Adrenal gland (tissue), 12 donors: Measurements from ENCODE around the gene MYF5. TPM values are rescaled to one million over a fixed set of nuclear protein-coding genes. Genes with fewer than 3 reads are reported as not detected.

Experiments
- DNase-seq, 7 donors: peaks; one replicate each; pipeline ENCODE4 v3.0.0-alpha.2; 2019 to 2020
- H3K27ac ChIP-seq, 5 donors: fragments of 200-600 bp; sonication (generic) in 4 of 5; 1 replicate in 3 of 5; 2 replicates in 2 of 5; pipeline versions ENCODE4 v1.5.1 to v1.8.0; 2016 to 2020; ENCODE audit warnings: mild to moderate bottlenecking in 1 of 5
- H3K27me3 ChIP-seq: fragments of 200-600 bp; 2 replicates; pipeline ENCODE4 v1.8.0; 2021
- H3K36me3 ChIP-seq, 2 donors: fragments of 200-600 bp; replicated peaks in 1 of 2; 1 replicate in 1 of 2; 2 replicates in 1 of 2; pipeline versions ENCODE4 v1.5.1 to v1.8.0; 2018 to 2022
- H3K4me1 ChIP-seq, 2 donors: fragments of 200-600 bp; replicated peaks in 1 of 2; 1 replicate in 1 of 2; 2 replicates in 1 of 2; pipeline versions ENCODE4 v1.5.1 to v1.8.0; 2018 to 2021
- H3K4me3 ChIP-seq, 4 donors: fragments of 200-600 bp; sonication (generic) in 3 of 4; one replicate each; pipeline ENCODE4 v1.5.1; 2016 to 2018
- H3K9me3 ChIP-seq, 3 donors: fragments of 200-600 bp; sonication (generic) in 1 of 3; replicated peaks in 1 of 3; 1 replicate in 2 of 3; 2 replicates in 1 of 3; pipeline versions ENCODE4 v1.5.1 to v1.8.0; 2016 to 2021
- POLR2A ChIP-seq, 2 donors: fragments of 450-650 bp; IDR thresholded peaks; one replicate each; pipeline ENCODE4 v1.6.1; 2017; ENCODE audit warnings: antibody characterized with exemption in 2 of 2, mild to moderate bottlenecking in 2 of 2, moderate library complexity in 1 of 2
- WGBS, 4 donors: extraction: QIAGEN DNeasy Blood & Tissue Kit in 2 of 4; methylation state at CpG; one replicate each; pipeline versions ENCODE4 v1.1.5 to v1.1.7; 2013 to 2017; 5-methylcytosine and 5-hydroxymethylcytosine counted together
- intact Hi-C, 2 donors: fragments of 100-400 bp; cut with DNase I; formaldehyde crosslinking; loops; one replicate each; pipeline versions ENCODE4 v1.14.1 to v1.15.0; 2022 to 2023
- polyA plus RNA-seq, 3 donors: library from polyadenylated mRNA; stranded (reverse); fragments of 200-250 nt in 2 of 3; fragments of 350-450 nt in 1 of 3; fragmentation: Illumina TruSeq in 1 of 3; extraction: RNeasy Lipid Tissue Mini Kit (QIAGEN cat#74804) in 1 of 3; gene quantifications; one replicate each; pipeline ENCODE4 v1.2.3, GENCODE V29; 2013 to 2014
- total RNA-seq, 9 donors: library from RNA; depleted of rRNA in 4 of 9; stranded (reverse); fragments of >200 nt in 4 of 9; fragments of 120-200 nt in 1 of 9; fragmentation: NEBNext Ultra II Directional in 1 of 9; extraction: Animal tissue kit (Norgen Biotek cat#: 25700) in 1 of 9; gene quantifications; one replicate each; pipeline versions ENCODE4 v1.1.0 to v1.2.4, GENCODE V29; 2013 to 2023
- TF ChIP-seq, protein P1 (sequence below), 6 experiments: fragments of 450-650 bp in 4 of 6; fragments of 200-600 bp in 2 of 6; sonication (generic) in 1 of 6; IDR thresholded peaks; 1 replicate in 5 of 6; 2 replicates in 1 of 6; pipeline versions ENCODE4 v1.5.1 to v1.8.0; 2016 to 2021; ENCODE audit warnings: antibody characterized with exemption in 6 of 6, mild to moderate bottlenecking in 2 of 6, moderate library complexity in 1 of 6
- donor health status: healthy with polysubstance abuse.
- donor health status: Bipolar disorder and iron deficiency.
- donor health status: DM: yes; HTN: yes; CAD: no.
- donor health status: DM: no; HTN: no; CAD: no.
- donor health status: DM: no; HTN: no; CAD: no.
- donor health status: DM: yes; HTN: yes; CAD: no.

Gene MYF5
- total and polyA plus RNA-seq, 12 donors, result not detected

- Histone ChIP-seq H3K27ac (no peak overlapping the region), H3K27me3 (no peaks in the 10 kb centered on the region), H3K4me1 (no peaks in the 10 kb centered on the region), H3K36me3 (no peaks in the 10 kb centered on the region), H3K4me3 (no peak overlapping the region), H3K9me3 (no peaks in the 10 kb centered on the region)
- intact Hi-C loops, result no loop called here
- no peak for DNase-seq
- 55 to 65% (median 58%) methylated on average over 2 of the region's 2 CpGs for WGBS, 4 donors
- TF ChIP-seq, protein P1, sequence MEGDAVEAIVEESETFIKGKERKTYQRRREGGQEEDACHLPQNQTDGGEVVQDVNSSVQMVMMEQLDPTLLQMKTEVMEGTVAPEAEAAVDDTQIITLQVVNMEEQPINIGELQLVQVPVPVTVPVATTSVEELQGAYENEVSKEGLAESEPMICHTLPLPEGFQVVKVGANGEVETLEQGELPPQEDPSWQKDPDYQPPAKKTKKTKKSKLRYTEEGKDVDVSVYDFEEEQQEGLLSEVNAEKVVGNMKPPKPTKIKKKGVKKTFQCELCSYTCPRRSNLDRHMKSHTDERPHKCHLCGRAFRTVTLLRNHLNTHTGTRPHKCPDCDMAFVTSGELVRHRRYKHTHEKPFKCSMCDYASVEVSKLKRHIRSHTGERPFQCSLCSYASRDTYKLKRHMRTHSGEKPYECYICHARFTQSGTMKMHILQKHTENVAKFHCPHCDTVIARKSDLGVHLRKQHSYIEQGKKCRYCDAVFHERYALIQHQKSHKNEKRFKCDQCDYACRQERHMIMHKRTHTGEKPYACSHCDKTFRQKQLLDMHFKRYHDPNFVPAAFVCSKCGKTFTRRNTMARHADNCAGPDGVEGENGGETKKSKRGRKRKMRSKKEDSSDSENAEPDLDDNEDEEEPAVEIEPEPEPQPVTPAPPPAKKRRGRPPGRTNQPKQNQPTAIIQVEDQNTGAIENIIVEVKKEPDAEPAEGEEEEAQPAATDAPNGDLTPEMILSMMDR (IDR thresholded peaks at IDR 0.05), result no peak
- no peak for TF ChIP-seq POLR2A (IDR thresholded peaks at IDR 0.05)
Observed at GRCh38 chr12:80697270-80697887, 19.3 kb upstream of the MYF5 start.

DNA sequence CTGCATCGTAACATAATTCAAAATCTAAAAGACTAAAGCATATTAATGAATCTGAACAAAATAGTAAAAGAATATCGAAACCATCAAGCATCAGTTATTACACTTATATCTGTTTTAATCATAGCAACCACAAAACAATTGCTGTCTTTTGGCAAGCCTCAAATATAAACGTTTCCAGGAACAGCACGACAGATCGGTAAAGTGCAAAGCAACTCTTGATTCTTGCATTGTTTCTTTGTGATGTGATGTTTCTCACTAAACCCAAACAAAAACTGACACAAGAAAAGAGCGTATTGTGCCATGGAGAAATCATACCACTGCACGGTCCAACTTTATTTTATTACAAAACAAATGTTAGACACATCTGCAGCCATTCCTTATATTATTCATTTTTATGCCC, 18.5 kb upstream of the MYF5 start:
- Histone ChIP-seq H3K27me3 (no peaks in the 10 kb centered on the region), H3K9me3 (no peaks in the 10 kb centered on the region), H3K36me3 (no peaks in the 10 kb centered on the region), H3K4me1 (no peaks in the 10 kb centered on the region), H3K4me3 (no peak overlapping the region), H3K27ac (no peak overlapping the region)
- 73 to 84% (median 80%) methylated on average over 7 of the region's 7 CpGs for WGBS, 4 donors
- no peak for DNase-seq
- TF ChIP-seq, protein P1 (IDR thresholded peaks at IDR 0.05), result no peak
- no peak for TF ChIP-seq POLR2A (IDR thresholded peaks at IDR 0.05)
- intact Hi-C loops, result no loop called here

- Histone ChIP-seq H3K9me3 (no peaks in the 10 kb centered on the region), H3K4me3 (no peak overlapping the region), H3K27me3 (no peaks in the 10 kb centered on the region), H3K27ac (no peak overlapping the region), H3K4me1 (no peaks in the 10 kb centered on the region), H3K36me3 (no peaks in the 10 kb centered on the region)
- intact Hi-C loops, result no loop called here
- WGBS, 4 donors, result 65 to 72% (median 68%) methylated on average over 7 of the region's 7 CpGs
- no peak for DNase-seq
- TF ChIP-seq POLR2A (IDR thresholded peaks at IDR 0.05), result no peak
- TF ChIP-seq, protein P1 (IDR thresholded peaks at IDR 0.05), result no peak
Observed at GRCh38 chr12:80698847-80699542, 17.7 kb upstream of the MYF5 start.

DNA sequence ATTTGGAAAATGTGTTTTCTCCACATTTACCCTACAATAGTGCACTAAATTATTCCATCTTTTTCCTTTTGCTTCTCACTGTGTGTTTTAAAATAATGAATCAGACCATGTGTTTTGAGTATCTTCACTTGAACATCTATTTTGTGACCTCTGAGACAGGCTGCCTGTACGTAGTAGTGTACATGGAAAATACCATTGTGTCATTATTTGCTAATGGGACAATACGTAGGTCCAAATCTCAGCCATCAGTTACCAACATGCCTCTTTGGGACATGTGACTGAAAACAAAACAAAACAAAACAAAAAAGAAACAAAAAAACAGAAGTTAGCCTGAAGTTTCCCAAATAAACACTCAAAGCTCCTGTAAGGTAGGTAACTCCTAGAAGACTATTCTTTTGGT, 16.4 kb upstream of the MYF5 start:
- H3K4me1 ChIP-seq, result no peaks in the 10 kb centered on the region
- no peaks in the 10 kb centered on the region for H3K36me3 ChIP-seq
- no peaks in the 10 kb centered on the region for H3K9me3 ChIP-seq
- no peak overlapping the region for H3K27ac ChIP-seq
- 71 to 88% (median 81%) methylated on average over 2 of the region's 2 CpGs for WGBS, 4 donors
- no peaks in the 10 kb centered on the region for H3K27me3 ChIP-seq
- DNase-seq, result no peak
- intact Hi-C loops, result no loop called here
- no peak for TF ChIP-seq POLR2A (IDR thresholded peaks at IDR 0.05)
- TF ChIP-seq, protein P1 (IDR thresholded peaks at IDR 0.05), result no peak
- H3K4me3 ChIP-seq, result no peak overlapping the region
